ENCODE measurements around the gene FHAD1. TPM values are rescaled to one million over a fixed set of nuclear protein-coding genes. Genes with fewer than 3 reads are reported as not detected.
A peak's percentile ranks its signal among the peaks of the same experiment; 100 is the strongest.

The FHAD1 gene
- total and polyA plus RNA-seq, 9 of the 15 experiments (the other 6 are each of a cell fraction or from before 2014, with no cell fraction given): 0.32 to 2.1 (median 1.5) TPM; not detected in 1

- TF ChIP-seq EP400 (IDR thresholded peaks at IDR 0.05) (0 out of 2 replicates have a peak, but pooled peaks have one; percentile 38), ETV5 (CRISPR knock-in tag; IDR thresholded peaks at IDR 0.05; ENCODE audit: low read depth) (peak; percentile 76), ZFPM2 (CRISPR knock-in tag; IDR thresholded peaks at IDR 0.05) (no peak), HDAC6 (IDR thresholded peaks at IDR 0.05; ENCODE audit: low read depth, low read length) (no peak), NKRF (IDR thresholded peaks at IDR 0.05; ENCODE audit: borderline replicate concordance) (no peak), ZNF384 (IDR thresholded peaks at IDR 0.05; ENCODE audit: low read depth, low read length) (peak; percentile 73), TFAP4 (CRISPR knock-in tag; IDR thresholded peaks at IDR 0.05; ENCODE audit: borderline replicate concordance) (peak; percentile 24; the same call in 1 of the 2 replicates), AFF4 (CRISPR knock-in tag; IDR thresholded peaks at IDR 0.05) (0 out of 2 replicates have a peak, but pooled peaks have one; percentile 48), CTCF (IDR thresholded peaks at IDR 0.05 in 2 of 3, conservative IDR thresholded peaks at IDR 0.05 in 1 of 3; ENCODE audit: insufficient read depth in 2 of 3, low read depth in 1 of 3, low read length in 3 of 3) (peak; percentile 60 to 71 (median 61)), RREB1 (CRISPR knock-in tag; IDR thresholded peaks at IDR 0.05) (no peak), BDP1 (IDR thresholded peaks at IDR 0.05; ENCODE audit: insufficient read depth, insufficient read length) (no peak)
Measured at GRCh38 chr1:15329104-15329820, 82.2 kb downstream of the FHAD1 start (continued).

Measured in K562 (cell line).